ENCODE measurements around the gene NXPE3. TPM values are rescaled to one million over a fixed set of nuclear protein-coding genes. Genes with fewer than 3 reads are reported as not detected.
A peak's percentile ranks its signal among the peaks of the same experiment; 100 is the strongest.

Gene NXPE3
- total RNA-seq: 10 to 100 TPM; 11.5 to 15.8 (median 13.2) TPM
- polyA plus RNA-seq: 1 to 10 TPM in 2 of 3 donors, under 1 TPM in 1; 0.92 to 8.8 (median 1.8) TPM

- intact Hi-C loops (cut with DNase I): loop anchor here (2.0 to 5.0 kb wide), 4 partner anchors 52 to 207 kb away; partner anchors contain the start of genes NFKBIZ, PCNP and RPL24
- 0 to 1% methylated on average over 78 of the region's 78 CpGs for WGBS, 2 donors
These were observed at the start of gene NXPE3 for GRCh38 chr3:101779047-101779821. TSS of gene NXPE3 (plus strand) at chr3:101779211. CDS start at chr3:101785597, 6,386 bp downstream.

GRCh38 chr3:101729586-101729985 is 49.4 kb upstream of the NXPE3 start:
- H3K36me3 ChIP-seq: peaks cover 15 to 64% (median 20%) of the 10 kb centered on the region in 4 donors
- WGBS, 2 donors: 94 to 97% methylated on average over 5 of the region's 5 CpGs
- H3K4me3 ChIP-seq: no peak overlapping the region
- H3K27ac ChIP-seq: no peak overlapping the region
- DNase-seq: no peak
- no peaks in the 10 kb centered on the region for H3K27me3 ChIP-seq
- H3K9me3 ChIP-seq: no peaks in the 10 kb centered on the region
- TF ChIP-seq POLR2AphosphoS5 (IDR thresholded peaks at IDR 0.05) (no peak), CTCF (IDR thresholded peaks at IDR 0.05) (no peak), POLR2A (IDR thresholded peaks at IDR 0.05) (no peak), EP300 (IDR thresholded peaks at IDR 0.05) (no peak)
- peaks cover 0 to 11% (median 8%) of the 10 kb centered on the region in 4 donors for H3K4me1 ChIP-seq
- intact Hi-C loops (cut with DNase I): loop anchor here (5.0 kb wide), 1 partner anchor 48 kb away; the partner anchor contains the start of gene NXPE3

More at GRCh38 chr3:101779047-101779821, at the start of gene NXPE3:
- DNase-seq: peak; percentile 96
- TF ChIP-seq POLR2AphosphoS5 (IDR thresholded peaks at IDR 0.05) (peak; percentile 47 to 88 (median 77)), CTCF (IDR thresholded peaks at IDR 0.05) (no peak), EP300 (IDR thresholded peaks at IDR 0.05) (no peak), POLR2A (IDR thresholded peaks at IDR 0.05) (no peak)
- peak within 1 kb of the TSS; percentile 85 to 93 (median 92) for H3K27ac ChIP-seq
- no peaks in the 10 kb centered on the region for H3K27me3 ChIP-seq
- peaks cover 0 to 34% (median 24%) of the 10 kb centered on the region in 4 donors for H3K4me1 ChIP-seq
- H3K36me3 ChIP-seq: peaks cover 0 to 21% (median 12%) of the 10 kb centered on the region in 4 donors
- H3K9me3 ChIP-seq: no peaks in the 10 kb centered on the region
- peak within 1 kb of the TSS; percentile 69 to 90 (median 87) for H3K4me3 ChIP-seq

GRCh38 chr3:101730839-101731238 is 48.2 kb upstream of the NXPE3 start:
- Histone ChIP-seq H3K9me3 (no peaks in the 10 kb centered on the region), H3K4me1 (peaks cover 0 to 6% (median 3%) of the 10 kb centered on the region in 4 donors), H3K27me3 (no peaks in the 10 kb centered on the region), H3K27ac (no peak overlapping the region), H3K4me3 (no peak overlapping the region), H3K36me3 (peaks cover 15 to 76% (median 30%) of the 10 kb centered on the region in 4 donors)
- no peak for DNase-seq
- TF ChIP-seq POLR2AphosphoS5 (IDR thresholded peaks at IDR 0.05): no peak
- TF ChIP-seq EP300 (IDR thresholded peaks at IDR 0.05): no peak
- TF ChIP-seq POLR2A (IDR thresholded peaks at IDR 0.05): no peak
- TF ChIP-seq CTCF (IDR thresholded peaks at IDR 0.05): no peak
- intact Hi-C loops (cut with DNase I): no loop called here

GRCh38 chr3:101732240-101732641 is 46.8 kb upstream of the NXPE3 start:
- TF ChIP-seq POLR2AphosphoS5 (IDR thresholded peaks at IDR 0.05) (peak in 1 of 4 donors; percentile 24), CTCF (IDR thresholded peaks at IDR 0.05) (no peak)
- DNase-seq: no peak
- no peak overlapping the region for H3K27ac ChIP-seq
- H3K4me1 ChIP-seq: no peaks in the 10 kb centered on the region
- 94 to 95% methylated on average over 4 of the region's 4 CpGs for WGBS, 2 donors
- no peaks in the 10 kb centered on the region for H3K27me3 ChIP-seq
- H3K4me3 ChIP-seq: no peak overlapping the region
- peaks cover 15 to 87% (median 37%) of the 10 kb centered on the region in 4 donors for H3K36me3 ChIP-seq
- H3K9me3 ChIP-seq: no peaks in the 10 kb centered on the region
- intact Hi-C loops (cut with DNase I): no loop called here

Data from sigmoid colon (tissue), 7 donors.